GM12878 (cell line): ENCODE measurements around the gene CSF1R.

ENCODE experiments used
- CEBPB ChIP-seq, 2 experiments: fragments of 150-350 bp in 1 of 2; IDR thresholded peaks; 2 replicates each; pipeline ENCODE4 v1.6.1; 2012 to 2014; ENCODE audit warnings: low read depth in 2 of 2, low read length in 2 of 2, borderline replicate concordance in 1 of 2, inconsistent platforms in 1 of 2
- FOXM1 ChIP-seq: IDR thresholded peaks from 2 replicates; pipeline ENCODE4 v1.6.1; 2012; ENCODE audit warnings: low read depth, mild to moderate bottlenecking, inconsistent platforms, low read length, moderate library complexity
- GABPA ChIP-seq: IDR thresholded peaks from 2 replicates; pipeline ENCODE4 v1.6.1; 2014; ENCODE audit warnings: antibody characterized with exemption, low read depth, mild to moderate bottlenecking, inconsistent platforms
- NFYA ChIP-seq: IDR thresholded peaks from 2 replicates; pipeline ENCODE4 v1.6.1; 2011; ENCODE audit warnings: low read depth, mild to moderate bottlenecking, low read length, improper control_type of control experiment, borderline replicate concordance
- NRF1 ChIP-seq: conservative IDR thresholded peaks from 2 replicates; pipeline ENCODE4 v1.6.1; 2011; ENCODE audit warnings: mild to moderate bottlenecking, low read depth, low read length, improper control_type of control experiment
- POLR2A ChIP-seq: IDR thresholded peaks from 2 replicates; pipeline ENCODE4 v1.6.1; 2011; ENCODE audit warnings: low read depth, mild to moderate bottlenecking, low read length
- POLR2AphosphoS5 ChIP-seq: IDR thresholded peaks from 2 replicates; pipeline ENCODE4 v1.6.1; 2011; ENCODE audit warnings: mild to moderate bottlenecking, low read length, inconsistent platforms
- POU2F2 ChIP-seq: IDR thresholded peaks from 3 replicates; pipeline ENCODE4 v1.6.1; 2011; ENCODE audit warnings: low read depth, mild to moderate bottlenecking, low read length, borderline replicate concordance
- RCOR1 ChIP-seq: conservative IDR thresholded peaks from 2 replicates; pipeline ENCODE4 v1.6.1; 2012; ENCODE audit warnings: low read depth, low read length, improper control_type of control experiment
- TF ChIP-seq, protein P1 (sequence below): IDR thresholded peaks from 2 replicates; pipeline ENCODE4 v1.6.1; 2011; ENCODE audit warnings: low read depth, mild to moderate bottlenecking, low read length, moderate library complexity, borderline replicate concordance; ENCODE audit errors: extremely low read depth
- TF ChIP-seq, protein P2 (sequence below), 3 experiments: IDR thresholded peaks in 2 of 3; conservative IDR thresholded peaks in 1 of 3; 2 replicates each; pipeline ENCODE4 v1.5.1; 2011; ENCODE audit warnings: low read depth in 3 of 3, low read length in 3 of 3, mild to moderate bottlenecking in 3 of 3, control low read depth in 2 of 3, moderate library complexity in 2 of 3, inconsistent platforms in 1 of 3, mixed read lengths in 1 of 3; ENCODE audit not compliant: control insufficient read depth in 2 of 3, insufficient read depth in 1 of 3; ENCODE audit errors: extremely low read depth in 1 of 3

DNA sequence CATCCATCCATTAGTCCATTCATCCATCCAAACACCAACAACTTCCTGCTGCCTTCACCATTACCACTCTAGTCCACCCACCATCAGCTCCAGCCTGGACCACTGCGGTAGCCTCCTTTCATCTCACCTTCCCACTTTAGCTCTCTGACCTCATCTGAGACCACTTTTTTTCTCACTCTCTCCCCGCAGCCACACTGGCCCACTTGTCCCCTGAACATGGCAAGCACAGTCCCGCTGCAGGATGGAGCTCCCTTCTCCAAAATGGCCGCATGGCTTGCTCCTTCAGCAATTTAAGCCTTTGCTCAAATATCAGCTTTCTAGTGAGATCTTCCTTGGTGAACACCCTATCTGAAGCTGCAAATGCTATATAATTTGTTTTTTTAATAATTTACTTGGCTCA lies 11.1 kb downstream of the CSF1R start:
- TF ChIP-seq POLR2AphosphoS5 (no peak), CEBPB (IDR thresholded peaks at IDR 0.05; ENCODE audit: borderline replicate concordance in 1 of 2, low read depth in 2 of 2, low read length in 2 of 2) (no peak), NFYA (no peak), RCOR1 (no peak), POU2F2 (no peak), GABPA (no peak), NRF1 (no peak), POLR2A (no peak), FOXM1 (no peak)
- TF ChIP-seq, protein P1, sequence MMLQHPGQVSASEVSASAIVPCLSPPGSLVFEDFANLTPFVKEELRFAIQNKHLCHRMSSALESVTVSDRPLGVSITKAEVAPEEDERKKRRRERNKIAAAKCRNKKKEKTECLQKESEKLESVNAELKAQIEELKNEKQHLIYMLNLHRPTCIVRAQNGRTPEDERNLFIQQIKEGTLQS, result no peak
- TF ChIP-seq, protein P2, sequence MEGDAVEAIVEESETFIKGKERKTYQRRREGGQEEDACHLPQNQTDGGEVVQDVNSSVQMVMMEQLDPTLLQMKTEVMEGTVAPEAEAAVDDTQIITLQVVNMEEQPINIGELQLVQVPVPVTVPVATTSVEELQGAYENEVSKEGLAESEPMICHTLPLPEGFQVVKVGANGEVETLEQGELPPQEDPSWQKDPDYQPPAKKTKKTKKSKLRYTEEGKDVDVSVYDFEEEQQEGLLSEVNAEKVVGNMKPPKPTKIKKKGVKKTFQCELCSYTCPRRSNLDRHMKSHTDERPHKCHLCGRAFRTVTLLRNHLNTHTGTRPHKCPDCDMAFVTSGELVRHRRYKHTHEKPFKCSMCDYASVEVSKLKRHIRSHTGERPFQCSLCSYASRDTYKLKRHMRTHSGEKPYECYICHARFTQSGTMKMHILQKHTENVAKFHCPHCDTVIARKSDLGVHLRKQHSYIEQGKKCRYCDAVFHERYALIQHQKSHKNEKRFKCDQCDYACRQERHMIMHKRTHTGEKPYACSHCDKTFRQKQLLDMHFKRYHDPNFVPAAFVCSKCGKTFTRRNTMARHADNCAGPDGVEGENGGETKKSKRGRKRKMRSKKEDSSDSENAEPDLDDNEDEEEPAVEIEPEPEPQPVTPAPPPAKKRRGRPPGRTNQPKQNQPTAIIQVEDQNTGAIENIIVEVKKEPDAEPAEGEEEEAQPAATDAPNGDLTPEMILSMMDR (IDR thresholded peaks at IDR 0.05 in 2 of 3, conservative IDR thresholded peaks at IDR 0.05 in 1 of 3; ENCODE audit: control insufficient read depth in 2 of 3, extremely low read depth in 1 of 3, insufficient read depth in 1 of 3, low read depth in 3 of 3, low read length in 3 of 3), result no peak
